ENCODE data around the gene SPIRE1.
"Not testable (repeated sequence)": the region's sequence is repeated elsewhere in the genome, so short reads cannot be mapped to it uniquely, and the experiment has no call there.

Gene SPIRE1

GRCh38 chr18:12559319-12559718, 98.6 kb downstream of the SPIRE1 start:
- in situ Hi-C loops (cut with MboI; ENCODE audit: low sequenced_read_pairs) = no loop called here

- in situ Hi-C loops (cut with MboI; ENCODE audit: low sequenced_read_pairs) = no loop called here
Observed at GRCh38 chr18:12556946-12557806, 100.7 kb downstream of the SPIRE1 start.

- in situ Hi-C loops (cut with MboI; ENCODE audit: low sequenced_read_pairs) = no loop called here
Observed at GRCh38 chr18:12554796-12555388, 103.0 kb downstream of the SPIRE1 start.

- in situ Hi-C loops (cut with MboI; ENCODE audit: low sequenced_read_pairs) = no loop called here
Observed at GRCh38 chr18:12552879-12553242, 105.0 kb downstream of the SPIRE1 start.

- in situ Hi-C loops (cut with MboI; ENCODE audit: low sequenced_read_pairs) = not testable (repeated sequence)
Observed at GRCh38 chr18:12551943-12552878, 105.7 kb downstream of the SPIRE1 start.

- in situ Hi-C loops (cut with MboI; ENCODE audit: low sequenced_read_pairs) = not testable (repeated sequence)
Observed at GRCh38 chr18:12551466-12551865, 106.4 kb downstream of the SPIRE1 start.

- in situ Hi-C loops (cut with MboI; ENCODE audit: low sequenced_read_pairs) = no loop called here
Observed at GRCh38 chr18:12543697-12544096, 114.2 kb downstream of the SPIRE1 start.

GRCh38 chr18:12540751-12541150, 117.2 kb downstream of the SPIRE1 start:
- in situ Hi-C loops (cut with MboI; ENCODE audit: low sequenced_read_pairs) = no loop called here

- in situ Hi-C loops (cut with MboI; ENCODE audit: low sequenced_read_pairs) = not testable (repeated sequence)
Observed at GRCh38 chr18:12539158-12539557, 118.7 kb downstream of the SPIRE1 start.

GRCh38 chr18:12534820-12535219, 123.1 kb downstream of the SPIRE1 start:
- in situ Hi-C loops (cut with MboI; ENCODE audit: low sequenced_read_pairs) = no loop called here

- in situ Hi-C loops (cut with MboI; ENCODE audit: low sequenced_read_pairs) = no loop called here
Observed at GRCh38 chr18:12532661-12533060, 125.2 kb downstream of the SPIRE1 start.

- in situ Hi-C loops (cut with MboI; ENCODE audit: low sequenced_read_pairs) = no loop called here
Observed at GRCh38 chr18:12531749-12532148, 126.2 kb downstream of the SPIRE1 start.

GRCh38 chr18:12520442-12520992, 137.4 kb downstream of the SPIRE1 start:
- in situ Hi-C loops (cut with MboI; ENCODE audit: low sequenced_read_pairs) = no loop called here

- in situ Hi-C loops (cut with MboI; ENCODE audit: low sequenced_read_pairs) = no loop called here
Observed at GRCh38 chr18:12518832-12519531, 138.9 kb downstream of the SPIRE1 start.

- in situ Hi-C loops (cut with MboI; ENCODE audit: low sequenced_read_pairs) = no loop called here
Observed at GRCh38 chr18:12518326-12518725, 139.6 kb downstream of the SPIRE1 start.

- in situ Hi-C loops (cut with MboI; ENCODE audit: low sequenced_read_pairs) = no loop called here
Observed at GRCh38 chr18:12517142-12517825, 140.6 kb downstream of the SPIRE1 start.

GRCh38 chr18:12516049-12516630, 141.8 kb downstream of the SPIRE1 start:
- in situ Hi-C loops (cut with MboI; ENCODE audit: low sequenced_read_pairs) = no loop called here

- in situ Hi-C loops (cut with MboI; ENCODE audit: low sequenced_read_pairs) = no loop called here
Observed at GRCh38 chr18:12515550-12515949, 142.4 kb downstream of the SPIRE1 start.

- in situ Hi-C loops (cut with MboI; ENCODE audit: low sequenced_read_pairs) = no loop called here
Observed at GRCh38 chr18:12507007-12507406, 150.9 kb downstream of the SPIRE1 start.
